ENCODE measurements around the gene SPDYE17.
"Not testable (repeated sequence)": the region's sequence is repeated elsewhere in the genome, so short reads cannot be mapped to it uniquely, and the experiment has no call there.

The SPDYE17 gene

GRCh38 chr7:76998764-76999450 lies 33.3 kb downstream of the SPDYE17 start:
- DNase-seq (ENCODE audit: low read depth) = not testable (repeated sequence)

DNA sequence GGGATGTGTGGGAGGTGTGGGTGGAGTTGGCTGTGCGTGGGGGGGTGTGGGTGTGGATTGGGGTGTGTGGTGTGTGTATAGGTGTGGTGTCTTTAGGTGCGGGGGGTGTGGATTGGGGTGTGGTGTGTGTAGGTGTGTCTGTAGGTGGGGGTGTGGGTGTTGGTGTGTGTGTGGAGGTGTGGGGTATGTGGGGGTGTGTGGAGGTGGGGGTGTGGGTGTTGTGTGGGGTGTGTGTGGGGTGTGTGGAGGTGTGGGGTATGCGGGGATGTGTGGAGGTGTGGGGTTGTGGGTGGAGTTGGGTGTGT lies 33.9 kb downstream of the SPDYE17 start:
- no peak for DNase-seq (ENCODE audit: low read depth)

- no peak for DNase-seq (ENCODE audit: low read depth)
These were observed 34.5 kb downstream of the SPDYE17 start for GRCh38 chr7:76997381-76998284.

DNA sequence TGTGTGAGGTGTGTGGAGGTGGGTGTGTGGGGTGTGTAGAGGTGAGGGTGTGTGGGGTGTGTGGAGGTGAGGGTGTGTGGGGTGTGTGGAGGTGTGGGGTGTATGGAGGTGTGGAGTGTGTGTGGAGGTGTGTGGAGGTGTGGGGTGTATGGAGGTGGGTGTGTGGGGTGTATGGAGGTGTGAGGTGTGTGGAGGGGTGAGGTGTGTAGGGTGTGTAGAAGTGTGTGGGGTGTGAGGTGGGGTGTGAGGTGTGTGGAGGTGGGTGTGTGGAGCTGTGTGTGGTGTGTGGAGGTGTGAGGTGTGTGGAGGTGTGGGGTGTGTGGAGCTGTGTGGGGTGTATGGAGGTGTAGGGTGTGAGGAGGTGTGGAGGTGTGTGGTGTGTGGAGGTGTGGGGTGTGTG lies 35.2 kb downstream of the SPDYE17 start:
- DNase-seq (ENCODE audit: low read depth) = not testable (repeated sequence)

DNA sequence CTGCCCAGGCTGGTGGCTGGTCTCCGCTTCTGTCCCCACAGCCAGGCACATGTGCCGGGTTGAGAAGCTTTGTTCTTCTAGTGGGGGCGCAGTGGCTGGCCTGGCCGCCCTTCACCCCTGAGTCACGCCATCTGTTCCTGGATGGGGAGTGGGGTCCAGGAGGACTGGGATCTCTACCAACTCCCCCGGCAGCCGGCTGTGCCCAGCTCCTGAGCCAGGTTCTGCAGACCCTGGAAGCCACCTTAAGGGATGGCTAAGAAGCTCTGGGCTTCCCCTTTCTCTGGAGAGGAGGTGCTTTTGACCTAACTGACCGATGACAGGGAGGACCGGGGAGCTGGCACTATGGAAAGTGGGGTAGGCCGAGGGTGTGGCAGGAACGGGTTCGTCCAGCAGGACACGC lies 37.9 kb downstream of the SPDYE17 start:
- not testable (repeated sequence) for DNase-seq (ENCODE audit: low read depth)

DNA sequence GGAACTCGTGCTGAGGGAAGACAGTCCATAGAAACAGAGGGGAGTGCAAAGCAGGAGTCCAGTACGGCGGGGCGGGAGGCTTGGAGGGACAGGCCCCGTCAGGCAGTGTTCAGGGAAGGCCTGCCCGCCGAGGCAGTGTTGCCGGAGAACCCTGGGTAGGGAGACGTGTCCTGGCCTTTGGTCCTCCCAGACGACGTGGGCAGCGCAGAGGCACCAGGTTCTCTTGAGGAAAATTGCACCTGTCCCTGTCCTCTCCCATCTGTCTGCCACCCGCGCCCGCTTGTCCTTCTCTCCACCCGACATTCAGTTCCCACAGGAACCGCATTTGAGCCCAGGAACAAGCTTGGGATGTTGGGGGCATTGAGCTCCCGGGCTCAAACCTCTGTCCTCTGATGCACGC lies 38.3 kb downstream of the SPDYE17 start:
- not testable (repeated sequence) for DNase-seq (ENCODE audit: low read depth)

GRCh38 chr7:76992871-76993270 lies 39.3 kb downstream of the SPDYE17 start:
- DNase-seq (ENCODE audit: low read depth) = not testable (repeated sequence)

DNA sequence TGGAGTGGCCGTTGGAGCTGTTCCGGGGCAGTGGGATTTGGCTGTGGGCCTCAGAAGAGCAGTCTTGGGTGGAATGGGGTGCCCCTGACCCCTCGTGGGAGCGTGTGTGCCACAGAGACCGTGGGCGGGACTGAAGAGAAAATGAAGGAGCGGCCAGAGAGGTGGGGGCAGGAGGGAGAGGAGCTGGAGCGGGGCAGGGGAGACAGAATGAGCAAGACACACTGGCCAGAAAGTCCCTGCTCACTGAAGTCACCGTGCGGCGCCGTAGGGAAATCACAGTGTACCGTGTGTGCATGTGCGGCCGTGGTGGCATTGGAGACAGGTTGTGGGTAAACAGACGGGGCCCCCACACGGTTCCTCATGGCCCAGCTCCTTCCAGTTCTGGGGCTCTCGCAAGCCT lies 40.0 kb downstream of the SPDYE17 start:
- not testable (repeated sequence) for DNase-seq (ENCODE audit: low read depth)

DNA sequence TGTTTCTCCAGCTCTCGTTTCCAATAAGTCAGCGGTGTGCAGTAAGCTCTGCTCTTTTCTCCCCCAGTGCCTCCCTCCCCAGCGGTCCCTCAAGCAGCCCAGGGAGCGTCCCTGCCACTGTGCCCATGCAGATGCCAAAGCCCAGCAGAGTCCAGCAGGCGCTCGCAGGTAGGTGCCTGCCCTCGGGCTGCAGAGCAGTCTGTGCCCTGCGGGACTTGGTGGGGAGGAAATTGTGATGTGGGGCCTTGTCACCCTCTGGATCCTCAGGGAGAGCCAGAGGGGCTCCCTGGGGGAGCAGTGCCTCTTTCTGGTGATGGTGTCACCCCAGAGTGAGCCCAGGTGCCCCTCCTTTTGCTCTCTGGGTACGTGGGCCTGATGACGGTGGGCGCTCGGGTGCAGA lies 42.0 kb downstream of the SPDYE17 start:
- DNase-seq (ENCODE audit: low read depth) = not testable (repeated sequence)

- DNase-seq (ENCODE audit: low read depth) = not testable (repeated sequence)
These were observed 46.0 kb downstream of the SPDYE17 start for GRCh38 chr7:76985924-76986717.

- not testable (repeated sequence) for DNase-seq (ENCODE audit: low read depth)
These were observed 47.4 kb downstream of the SPDYE17 start for GRCh38 chr7:76984784-76985136.

DNA sequence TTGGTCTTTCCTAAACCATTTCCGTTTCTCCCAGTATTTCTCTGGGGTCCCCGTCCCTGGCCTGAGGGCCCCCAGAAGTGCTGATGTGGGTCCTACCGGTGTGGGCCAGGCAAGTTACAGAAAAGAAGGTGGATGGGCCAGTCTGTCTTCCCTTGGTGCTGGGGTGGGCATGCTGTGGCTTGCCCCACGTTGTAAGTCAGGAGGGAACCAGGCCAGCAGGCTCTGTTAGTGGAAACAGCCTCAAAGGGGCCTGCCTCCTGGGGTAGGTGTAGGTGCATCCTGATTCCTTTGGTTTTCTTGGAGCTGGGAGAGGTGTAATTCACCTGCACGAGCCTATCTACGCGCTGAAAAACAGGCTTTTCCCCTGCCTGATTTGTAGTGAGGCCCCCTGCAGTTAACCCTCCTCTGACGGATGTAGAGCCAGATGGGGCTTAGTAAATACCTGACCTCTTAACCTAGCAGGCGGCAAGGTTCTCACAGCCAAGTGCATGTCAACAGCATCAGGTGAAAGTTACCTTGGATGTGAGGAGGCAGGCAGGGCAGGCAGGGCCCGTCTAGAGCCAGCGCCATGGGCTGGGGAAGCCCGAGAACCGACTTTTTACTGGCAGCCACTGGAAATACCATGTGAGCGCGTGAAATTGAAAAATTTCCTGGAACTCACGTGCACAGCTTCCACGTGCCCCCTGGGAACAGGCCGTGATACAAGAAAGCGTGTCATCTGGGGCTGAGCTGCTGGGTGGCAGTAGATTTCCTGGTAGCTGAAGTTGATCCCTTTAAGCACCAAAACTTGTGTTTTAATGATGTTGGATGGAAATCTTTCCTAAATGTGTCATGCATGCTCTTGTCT lies 48.0 kb downstream of the SPDYE17 start:
- not testable (repeated sequence) for DNase-seq (ENCODE audit: low read depth)

- not testable (repeated sequence) for DNase-seq (ENCODE audit: low read depth)
These were observed 48.8 kb downstream of the SPDYE17 start for GRCh38 chr7:76983333-76983732.

DNA sequence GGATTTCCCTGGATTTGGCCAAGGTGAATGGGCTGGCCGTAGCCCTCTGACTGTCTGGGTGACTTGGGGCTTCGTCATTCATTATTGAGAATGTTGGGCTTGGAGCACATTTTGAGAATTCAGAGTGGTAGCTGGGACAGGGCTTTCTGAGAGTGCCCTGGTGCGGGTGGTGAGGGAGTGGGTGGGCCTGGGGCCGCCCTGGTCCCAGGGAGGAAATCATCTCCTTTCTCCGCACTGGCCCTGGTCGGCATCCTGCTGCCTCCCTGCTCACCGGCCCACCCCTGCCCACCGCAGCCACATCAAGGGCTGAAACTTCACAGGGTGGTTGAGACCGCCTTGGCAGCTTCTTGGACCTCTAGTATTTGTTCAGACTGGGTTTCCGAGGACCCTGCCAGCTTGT lies 49.7 kb downstream of the SPDYE17 start:
- DNase-seq (ENCODE audit: low read depth) = not testable (repeated sequence)

DNA sequence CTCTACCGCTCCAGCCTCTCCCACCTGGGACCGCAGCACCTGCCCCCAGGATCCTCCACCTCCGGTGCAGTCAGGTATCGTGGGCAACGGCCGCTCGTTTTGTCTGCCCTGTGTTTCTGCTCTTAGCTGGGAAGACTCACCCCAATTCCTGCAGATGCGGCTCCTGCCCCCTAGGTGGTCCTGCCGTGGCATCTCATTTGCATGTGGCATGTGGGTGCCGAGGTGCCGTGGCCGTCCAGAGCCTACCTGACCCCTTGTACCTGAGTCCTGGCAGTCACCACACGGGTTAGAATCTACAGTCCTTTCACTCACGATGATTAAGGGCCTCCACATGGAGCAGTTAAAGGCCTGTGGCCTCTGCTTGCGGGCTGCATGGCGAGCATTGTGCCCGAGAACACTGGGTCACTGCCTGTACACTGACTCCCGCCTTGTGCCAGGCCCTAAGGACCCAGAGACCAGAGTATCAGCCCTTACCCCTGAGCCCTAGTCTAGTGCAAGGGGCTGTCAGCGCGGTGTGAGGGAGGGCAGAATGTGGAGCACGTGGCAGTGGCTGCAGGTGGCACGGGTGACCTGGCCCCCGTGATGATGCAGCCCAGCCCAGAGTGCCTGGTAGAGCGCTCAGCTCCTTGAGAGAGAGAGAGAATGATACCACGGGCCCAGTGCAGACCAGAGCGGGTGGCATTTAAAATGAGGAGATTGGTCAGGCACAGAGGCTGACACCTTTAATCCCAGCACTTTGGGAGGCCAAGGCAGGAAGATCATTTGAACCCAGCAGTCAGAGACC lies 50.8 kb downstream of the SPDYE17 start:
- DNase-seq (ENCODE audit: low read depth) = not testable (repeated sequence)

GRCh38 chr7:76980576-76980975 lies 51.6 kb downstream of the SPDYE17 start:
- DNase-seq (ENCODE audit: low read depth) = not testable (repeated sequence)

GRCh38 chr7:76977761-76978367 lies 54.3 kb downstream of the SPDYE17 start:
- DNase-seq (ENCODE audit: low read depth) = not testable (repeated sequence)

GRCh38 chr7:76974793-76975579 lies 57.2 kb downstream of the SPDYE17 start:
- not testable (repeated sequence) for DNase-seq (ENCODE audit: low read depth)

GRCh38 chr7:76974336-76974735 lies 57.8 kb downstream of the SPDYE17 start:
- DNase-seq (ENCODE audit: low read depth) = not testable (repeated sequence)

Measured in ELR (cell line).